Right ventricle myocardium superior (tissue), 1 donor: ENCODE data around the gene RUNX1. TPM values are rescaled to one million over a fixed set of nuclear protein-coding genes. Genes with fewer than 3 reads are reported as not detected.

Experiments used
- ATAC-seq: fragments of 200-7000 bp; cut with Tn5 transposase; one replicate; pipeline ENCODE4 v1.9.1; 2020; ENCODE audit warnings: mild to moderate bottlenecking; ENCODE audit not compliant: poor library complexity
- DNase-seq: peaks from one replicate; pipeline ENCODE4 v3.0.0-alpha.2; 2020
- intact Hi-C: fragments of 100-400 bp; cut with DNase I; formaldehyde crosslinking; loops from one replicate; pipeline ENCODE4 v1.11.2; 2022
- long read RNA-seq: library from polyadenylated mRNA; unstranded; transcript quantifications from one replicate; pipeline ENCODE4 v2.0.0, GENCODE V29; 2021
- total RNA-seq: library from RNA; stranded (reverse); fragmentation: NEBNext Ultra II Directional; extraction: Animal tissue kit (Norgen Biotek cat#: 25700); gene quantifications from one replicate; pipeline ENCODE4 v1.2.1, GENCODE V29; 2021
- donor health status: DM: no; HTN: yes; CAD: no; lungs with severe emphysema.

Gene RUNX1
- total RNA-seq, result 1.5 TPM
- long read RNA-seq, result 0 reads

DNA sequence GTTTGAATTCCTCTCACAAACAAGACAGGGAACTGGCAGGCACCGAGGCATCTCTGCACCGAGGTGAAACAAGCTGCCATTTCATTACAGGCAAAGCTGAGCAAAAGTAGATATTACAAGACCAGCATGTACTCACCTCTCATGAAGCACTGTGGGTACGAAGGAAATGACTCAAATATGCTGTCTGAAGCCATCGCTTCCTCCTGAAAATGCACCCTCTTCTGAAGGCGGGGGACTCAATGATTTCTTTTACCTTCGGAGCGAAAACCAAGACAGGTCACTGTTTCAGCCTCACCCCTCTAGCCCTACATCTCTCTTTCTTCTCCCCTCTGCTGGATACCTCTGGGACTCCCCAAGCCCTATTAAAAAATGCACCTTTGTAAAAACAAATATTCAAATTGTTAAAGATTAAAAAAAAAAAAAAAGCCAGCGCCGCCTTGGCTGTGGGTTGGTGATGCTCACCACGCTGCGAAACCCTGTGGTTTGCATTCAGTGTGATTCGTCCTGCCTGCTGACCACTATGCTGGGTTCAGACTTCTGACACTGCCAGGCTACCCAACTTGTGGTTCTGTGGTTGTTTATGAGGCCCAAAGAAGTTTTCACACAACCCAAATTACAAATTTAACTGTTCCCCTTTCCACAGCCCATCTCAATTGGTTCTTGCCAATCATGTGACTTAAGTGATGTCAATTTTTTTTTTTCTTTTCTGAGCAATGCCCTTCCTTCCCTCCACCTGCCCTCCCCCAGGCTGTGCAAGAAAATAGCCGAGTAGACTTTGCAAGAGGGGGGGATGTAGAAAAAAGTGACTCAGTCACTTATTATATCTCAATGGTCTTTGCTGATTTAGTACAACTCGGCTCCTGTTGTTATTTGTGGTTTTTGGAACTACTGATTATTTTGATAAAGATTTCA is at the start of gene RUNX1:
Gene RUNX1 (minus strand): TSS at position 597 of the 912 bp plus-strand sequence.
- no peak for DNase-seq

DNA sequence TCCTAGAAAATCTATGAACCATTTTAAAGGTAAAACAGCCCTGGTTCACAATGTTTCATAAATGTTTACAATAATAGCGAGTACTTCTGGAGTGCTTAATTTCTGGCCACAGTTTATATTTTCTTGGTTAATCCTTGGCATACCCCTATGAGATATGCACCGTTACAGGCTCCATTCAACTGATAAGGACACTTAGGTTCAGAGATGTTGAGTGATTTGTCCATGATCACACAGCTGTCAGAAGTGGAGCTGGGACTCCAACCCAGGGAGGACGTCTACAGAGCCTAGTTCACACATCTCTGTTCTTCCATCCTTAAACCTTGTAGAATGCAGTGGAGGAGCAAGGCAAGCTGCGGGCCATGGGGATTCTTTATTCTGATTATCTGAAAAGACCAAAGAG is 48.4 kb upstream of the RUNX1 start:
- intact Hi-C loops, result no loop called here
- no peak for DNase-seq
- no peak for ATAC-seq

More for the DNA sequence above, at the start of gene RUNX1:
- intact Hi-C loops, result no loop called here
- peak; percentile 16 for ATAC-seq

DNA sequence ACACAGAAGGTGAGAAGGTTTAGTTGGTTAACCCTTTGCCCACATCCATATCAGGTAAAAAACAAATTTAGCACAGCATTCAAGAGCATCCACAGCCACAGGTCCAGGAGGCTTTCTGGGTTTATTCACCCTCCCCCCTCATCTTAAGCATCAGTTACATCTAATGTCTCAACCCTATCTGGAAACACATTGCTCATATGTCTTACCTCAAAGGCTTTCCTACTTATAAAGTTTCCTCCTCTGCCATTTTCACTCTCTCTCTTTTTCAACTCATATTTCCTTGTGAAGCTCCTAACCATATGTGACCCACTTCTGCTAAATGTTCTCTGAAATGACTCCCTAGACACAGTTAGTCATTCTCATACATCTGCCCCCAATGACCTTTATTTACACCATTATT is 47.9 kb upstream of the RUNX1 start:
- DNase-seq (no peak), ATAC-seq (no peak)
- intact Hi-C loops, result no loop called here

- ATAC-seq, result no peak
Measured at GRCh38 chr21:35095859-35096291, 46.8 kb upstream of the RUNX1 start.

GRCh38 chr21:35093514-35093913 is 44.4 kb upstream of the RUNX1 start:
- intact Hi-C loops, result no loop called here
- no peak for ATAC-seq
- DNase-seq, result no peak

More at GRCh38 chr21:35095859-35096291, 46.8 kb upstream of the RUNX1 start:
- DNase-seq, result no peak
- intact Hi-C loops, result no loop called here

GRCh38 chr21:35091496-35091895 is 42.4 kb upstream of the RUNX1 start:
- no peak for ATAC-seq
- intact Hi-C loops, result no loop called here
- no peak for DNase-seq

DNA sequence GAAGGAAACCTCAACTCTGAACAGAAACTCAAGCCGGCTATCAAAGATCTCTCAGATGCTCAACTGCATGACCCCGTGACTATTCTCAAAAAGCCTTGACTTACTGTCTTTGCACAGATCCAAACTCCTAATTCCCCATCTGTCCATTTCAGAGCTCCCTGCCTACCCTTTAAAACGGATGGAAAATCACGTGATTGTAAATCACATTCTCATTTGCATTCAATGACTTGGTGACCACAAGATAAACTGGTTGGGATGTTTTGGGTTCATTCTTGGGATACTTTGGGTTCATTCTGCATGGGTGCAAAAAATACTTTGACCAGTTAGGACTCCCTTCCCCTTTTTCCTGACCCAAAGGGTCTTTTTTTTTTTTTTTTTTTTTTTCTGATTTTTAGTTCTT is 41.3 kb upstream of the RUNX1 start:
- ATAC-seq, result no peak
- intact Hi-C loops, result no loop called here
- DNase-seq, result no peak

GRCh38 chr21:35088319-35088771 is 39.2 kb upstream of the RUNX1 start:
- intact Hi-C loops, result no loop called here
- ATAC-seq, result no peak

GRCh38 chr21:35086357-35086756 is 37.3 kb upstream of the RUNX1 start:
- no peak for ATAC-seq
- no peak for DNase-seq
- intact Hi-C loops, result no loop called here

More at GRCh38 chr21:35088319-35088771, 39.2 kb upstream of the RUNX1 start:
- no peak for DNase-seq

- DNase-seq (no peak), ATAC-seq (no peak)
- intact Hi-C loops, result no loop called here
Measured at GRCh38 chr21:35084869-35085268, 35.8 kb upstream of the RUNX1 start.

GRCh38 chr21:35083246-35083645 is 34.1 kb upstream of the RUNX1 start:
- intact Hi-C loops, result no loop called here
- ATAC-seq, result no peak

GRCh38 chr21:35081861-35082260 is 32.8 kb upstream of the RUNX1 start:
- no peak for DNase-seq
- intact Hi-C loops, result no loop called here
- ATAC-seq, result no peak

More at GRCh38 chr21:35083246-35083645, 34.1 kb upstream of the RUNX1 start:
- DNase-seq, result no peak

DNA sequence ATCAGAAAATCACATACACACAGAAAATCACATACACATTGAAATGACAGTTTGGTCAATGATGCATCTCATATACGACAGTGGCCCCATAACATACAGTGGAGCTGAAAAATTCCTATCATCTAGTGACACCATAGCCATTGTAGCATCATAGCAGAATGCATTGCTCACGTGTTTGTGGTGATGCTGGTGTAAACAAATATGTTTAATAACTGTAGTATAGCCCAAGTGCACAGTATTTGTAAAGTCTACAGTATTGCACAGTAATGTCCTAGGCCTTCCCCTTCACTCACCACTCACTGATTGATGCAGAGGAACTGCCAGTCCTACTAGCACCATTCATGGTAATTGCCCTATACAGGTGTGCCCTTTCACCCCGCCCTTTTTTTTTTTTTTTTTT is 30.1 kb upstream of the RUNX1 start:
- ATAC-seq, result no peak
- intact Hi-C loops, result no loop called here

GRCh38 chr21:35077975-35078374 is 28.9 kb upstream of the RUNX1 start:
- no peak for DNase-seq
- intact Hi-C loops, result no loop called here
- ATAC-seq, result no peak

More for the DNA sequence above, 30.1 kb upstream of the RUNX1 start:
- DNase-seq, result no peak

- ATAC-seq (no peak), DNase-seq (no peak)
- intact Hi-C loops, result no loop called here
Measured at GRCh38 chr21:35077466-35077865, 28.4 kb upstream of the RUNX1 start.

DNA sequence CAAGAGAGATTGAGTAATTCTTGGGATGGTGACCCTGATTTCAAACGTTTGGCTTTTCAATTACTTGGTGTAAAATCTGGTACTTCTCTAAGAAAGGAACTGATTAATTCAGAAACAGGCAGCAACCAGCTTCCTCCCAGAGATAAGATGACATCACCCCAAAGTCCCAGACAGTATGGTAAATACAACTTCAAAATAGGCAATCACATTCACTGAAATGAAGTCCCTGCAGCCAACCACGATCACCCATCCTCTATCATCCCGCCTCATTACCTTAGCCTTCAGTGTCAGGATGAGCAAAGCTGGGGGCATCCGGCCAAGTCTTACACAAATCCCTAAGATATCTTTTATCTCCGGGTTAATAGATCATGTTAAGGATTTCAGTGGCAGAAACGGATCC is 26.4 kb upstream of the RUNX1 start:
- intact Hi-C loops, result no loop called here
- DNase-seq, result no peak
- ATAC-seq, result no peak

DNA sequence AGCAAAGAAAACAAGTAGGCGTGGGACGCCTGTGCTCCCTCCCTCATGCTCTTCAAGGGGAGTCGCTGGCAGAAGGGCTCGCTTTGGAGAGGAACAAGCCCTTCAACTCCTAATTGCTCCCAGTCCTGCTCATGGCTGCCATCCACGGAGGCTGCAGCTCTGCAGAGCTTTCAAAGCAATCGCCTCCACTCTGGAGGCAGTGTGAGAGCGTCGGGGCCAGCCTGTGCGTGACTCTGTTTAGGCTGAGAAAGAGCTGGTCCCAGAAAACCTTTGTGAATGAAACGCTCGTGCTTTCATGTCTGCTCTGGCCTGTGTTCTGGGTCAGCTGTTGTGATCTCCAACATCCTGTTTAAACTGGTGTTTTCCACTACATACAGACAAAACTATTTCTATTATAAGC is 23.9 kb upstream of the RUNX1 start:
- ATAC-seq (peak; percentile 68), DNase-seq (peak; percentile 52)
- intact Hi-C loops, result no loop called here

DNA sequence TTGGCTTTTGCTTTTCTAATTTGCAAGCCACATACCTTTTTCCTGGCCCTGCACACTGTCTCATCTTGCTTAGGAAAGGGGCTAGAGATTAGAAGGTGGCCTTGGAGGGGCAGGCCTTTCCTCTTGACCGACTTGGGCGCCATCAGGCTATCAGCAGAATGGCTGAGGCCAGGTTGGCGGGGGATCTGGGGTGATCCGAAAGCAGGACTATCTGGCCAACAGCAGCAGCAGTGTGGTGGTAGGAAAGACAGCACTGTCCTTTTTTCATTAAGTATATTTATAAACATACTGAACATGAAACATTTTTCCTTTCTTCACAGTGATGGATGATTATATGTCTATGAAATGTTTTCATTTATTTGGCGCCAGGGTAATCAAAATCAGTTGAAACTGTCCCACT is 23.5 kb upstream of the RUNX1 start:
- ATAC-seq, result no peak
- DNase-seq, result no peak
- intact Hi-C loops, result no loop called here

GRCh38 chr21:35071347-35071746 is 22.2 kb upstream of the RUNX1 start:
- intact Hi-C loops, result no loop called here
- ATAC-seq (no peak), DNase-seq (no peak)

DNA sequence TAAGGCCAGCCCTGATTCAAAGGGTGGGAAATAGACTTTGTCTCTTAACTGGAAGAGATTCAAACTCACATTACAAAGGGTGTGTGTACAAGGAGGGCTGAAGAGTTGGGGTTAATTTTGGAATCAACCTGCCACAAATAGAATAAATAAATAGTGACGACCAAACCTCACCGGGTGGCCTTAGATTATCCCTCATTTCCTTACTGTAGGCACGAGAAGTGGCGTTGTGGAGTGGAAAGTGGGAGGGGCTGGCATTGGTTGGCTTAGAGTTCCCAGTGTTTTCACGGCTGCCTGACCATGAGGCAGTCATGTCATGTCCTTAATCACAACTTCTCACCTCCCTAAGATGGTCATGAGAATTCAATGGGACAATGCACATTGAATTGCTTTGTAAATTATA is 21.3 kb upstream of the RUNX1 start:
- intact Hi-C loops, result no loop called here
- no peak for DNase-seq
- ATAC-seq, result no peak
